ENCODE results near the gene CBL. TPM values are rescaled to one million over a fixed set of nuclear protein-coding genes. Genes with fewer than 3 reads are reported as not detected.

The CBL gene
- total RNA-seq, 4 donors from 2014 or later, result 10.0 to 39.9 (median 13.0) TPM

DNA sequence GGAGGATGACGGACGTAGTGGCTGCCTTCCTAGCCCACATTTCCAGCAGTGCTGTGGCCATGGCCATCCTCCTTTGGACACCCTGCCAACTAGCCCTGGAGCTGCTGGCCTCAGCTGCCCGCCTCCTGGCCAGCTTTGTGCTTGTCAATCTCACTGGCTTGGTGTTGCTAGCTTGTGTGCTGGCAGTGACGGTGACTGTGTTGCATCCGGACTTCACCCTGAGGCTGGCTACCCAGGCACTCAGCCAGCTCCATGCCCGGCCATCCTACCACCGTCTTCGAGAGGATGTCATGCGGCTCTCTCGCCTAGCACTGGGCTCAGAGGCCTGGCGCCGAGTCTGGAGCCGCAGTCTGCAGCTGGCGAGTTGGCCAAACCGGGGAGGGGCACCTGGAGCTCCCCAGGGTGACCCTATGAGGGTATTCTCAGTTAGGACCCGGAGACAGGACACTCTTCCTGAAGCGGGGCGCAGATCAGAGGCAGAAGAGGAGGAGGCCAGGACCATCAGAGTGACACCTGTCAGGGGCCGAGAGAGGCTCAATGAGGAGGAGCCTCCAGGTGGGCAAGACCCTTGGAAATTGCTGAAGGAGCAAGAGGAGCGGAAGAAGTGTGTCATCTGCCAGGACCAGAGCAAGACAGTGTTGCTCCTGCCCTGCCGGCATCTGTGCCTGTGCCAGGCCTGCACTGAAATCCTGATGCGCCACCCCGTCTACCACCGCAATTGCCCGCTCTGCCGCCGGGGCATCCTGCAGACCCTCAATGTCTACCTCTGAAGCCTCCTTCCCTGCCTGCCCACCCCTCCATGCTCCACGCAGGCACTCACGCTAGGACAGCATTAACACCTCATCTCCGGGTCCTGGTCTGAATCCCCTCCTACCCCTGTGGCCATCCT lies 129.8 kb downstream of the CBL start:
- Histone ChIP-seq H3K36me3 (no peaks in the 10 kb centered on the region), H3K4me1 (peaks cover 0 to 17% of the 10 kb centered on the region in 2 donors), H3K27me3 (no peaks in the 10 kb centered on the region), H3K27ac (no peak overlapping the region), H3K9me3 (no peaks in the 10 kb centered on the region), H3K4me3 (no peak overlapping the region)
- TF ChIP-seq POLR2A (IDR thresholded peaks at IDR 0.05), result no peak
- TF ChIP-seq CTCF (IDR thresholded peaks at IDR 0.05), result no peak
- DNase-seq, result no peak
- intact Hi-C loops (cut with DNase I; ENCODE audit: low total_unique reads), result loop anchor here (10.0 kb wide), 1 partner anchor 241 kb away; a partner anchor contains a TSS

DNA sequence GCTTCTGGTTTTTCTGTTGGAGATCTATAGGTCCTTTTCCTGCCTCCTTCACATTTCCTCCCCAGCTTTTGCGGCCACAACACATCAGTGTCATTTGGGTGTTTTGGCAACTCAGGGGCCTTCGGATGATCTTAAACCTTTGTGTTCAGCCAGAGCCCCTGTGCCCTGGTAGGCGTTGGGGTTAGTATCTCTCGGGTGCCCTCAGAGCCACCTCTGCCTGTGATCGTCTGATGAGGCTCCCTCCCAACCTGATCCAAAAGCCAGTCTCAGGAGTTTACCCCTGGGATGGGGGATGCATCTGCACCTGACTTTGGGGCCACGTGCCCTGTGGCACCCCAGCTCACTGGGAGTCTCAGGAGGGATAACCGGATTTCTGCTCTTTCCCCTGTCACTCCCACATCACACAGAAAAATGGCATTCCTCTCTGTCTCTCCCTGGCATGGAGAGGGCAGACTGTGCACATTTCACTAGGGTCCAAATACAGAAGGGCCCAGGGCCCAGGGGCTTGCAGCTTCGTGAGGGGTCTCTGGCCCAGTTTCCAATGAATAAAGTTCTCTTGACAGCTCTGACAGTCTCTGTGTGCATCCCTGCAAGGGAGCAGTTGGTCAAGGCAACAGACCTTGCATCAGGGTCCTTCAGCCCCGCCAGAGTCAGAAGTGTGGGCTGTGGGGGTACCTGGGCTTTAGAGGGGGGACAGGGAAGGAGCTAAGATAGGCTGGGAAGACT lies 130.8 kb downstream of the CBL start:
- H3K27me3 ChIP-seq, result no peaks in the 10 kb centered on the region
- H3K27ac ChIP-seq, result peak overlapping the region in 1 of 2 donors; percentile 95
- DNase-seq, result no peak
- TF ChIP-seq POLR2A (IDR thresholded peaks at IDR 0.05) (no peak), CTCF (IDR thresholded peaks at IDR 0.05) (no peak)
- H3K4me1 ChIP-seq, result peaks cover 0 to 21% of the 10 kb centered on the region in 2 donors
- intact Hi-C loops (cut with DNase I; ENCODE audit: low total_unique reads), result loop anchor here (10.0 kb wide), 1 partner anchor 242 kb away; a partner anchor contains a TSS
- no peak overlapping the region for H3K4me3 ChIP-seq
- H3K36me3 ChIP-seq, result no peaks in the 10 kb centered on the region
- H3K9me3 ChIP-seq, result no peaks in the 10 kb centered on the region

DNA sequence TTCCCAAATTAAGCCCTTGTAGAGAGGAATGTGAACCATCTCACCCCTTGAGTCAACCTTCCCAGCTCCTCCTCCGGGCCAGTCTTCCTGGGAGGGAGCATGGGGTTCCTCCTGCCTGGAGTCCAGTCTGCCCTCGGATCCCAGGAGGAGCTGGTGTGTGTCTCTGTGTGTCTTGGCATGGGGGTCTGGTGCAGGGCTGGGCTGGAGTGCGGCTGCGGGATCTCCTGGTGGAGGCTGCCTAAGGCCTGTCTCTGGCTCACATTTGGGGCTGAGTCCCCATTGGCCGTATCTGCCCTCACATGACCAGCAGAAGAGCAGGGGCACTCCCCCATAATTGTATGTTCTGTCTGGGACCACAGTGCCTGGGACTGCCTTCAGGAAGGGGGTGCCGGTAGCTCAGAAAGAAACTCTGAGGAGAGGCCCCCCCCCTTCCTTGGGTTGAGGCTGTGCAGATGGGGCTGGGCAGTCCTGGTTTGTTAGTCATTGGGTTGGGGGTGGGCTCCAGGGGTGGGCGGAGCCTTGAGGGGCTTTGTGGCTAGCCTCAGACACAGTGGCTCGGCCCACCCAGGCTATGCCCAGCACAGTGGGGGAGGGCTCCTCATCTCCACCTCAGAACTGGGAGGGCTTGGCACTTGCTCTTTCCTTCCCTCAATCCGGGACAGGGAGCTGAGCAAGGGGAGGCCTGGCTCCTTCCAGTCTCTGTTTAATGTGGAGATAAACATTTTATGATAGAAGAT lies 131.6 kb downstream of the CBL start:
- Histone ChIP-seq H3K4me1 (peaks cover 0 to 21% of the 10 kb centered on the region in 2 donors), H3K9me3 (no peaks in the 10 kb centered on the region), H3K27me3 (no peaks in the 10 kb centered on the region), H3K4me3 (no peak overlapping the region), H3K27ac (peak overlapping the region; percentile 83 to 95), H3K36me3 (no peaks in the 10 kb centered on the region)
- peak in 1 of 2 donors; percentile 69 for DNase-seq
- TF ChIP-seq CTCF (IDR thresholded peaks at IDR 0.05) (no peak), POLR2A (IDR thresholded peaks at IDR 0.05) (no peak)
- intact Hi-C loops (cut with DNase I; ENCODE audit: low total_unique reads), result loop anchor here (10.0 kb wide), 1 partner anchor 243 kb away; a partner anchor contains a TSS

- Histone ChIP-seq H3K36me3 (no peaks in the 10 kb centered on the region), H3K4me1 (peaks cover 0 to 21% of the 10 kb centered on the region in 2 donors), H3K27ac (peak overlapping the region; percentile 83 to 95), H3K27me3 (no peaks in the 10 kb centered on the region), H3K4me3 (no peak overlapping the region), H3K9me3 (no peaks in the 10 kb centered on the region)
- intact Hi-C loops (cut with DNase I; ENCODE audit: low total_unique reads), result loop anchor here (10.0 kb wide), 1 partner anchor 244 kb away; a partner anchor contains a TSS
- TF ChIP-seq POLR2A (IDR thresholded peaks at IDR 0.05) (no peak), CTCF (IDR thresholded peaks at IDR 0.05) (peak; percentile 79 to 93 (median 86))
- peak; percentile 74 to 82 for DNase-seq
Observed at GRCh38 chr11:119338318-119338890, 132.3 kb downstream of the CBL start.
